Measurements from ENCODE around the gene TTC29. TPM values are rescaled to one million over a fixed set of nuclear protein-coding genes. Genes with fewer than 3 reads are reported as not detected.

TTC29 gene
- total and polyA plus RNA-seq, 2 experiments from 2014 or later, result not detected

- no peak overlapping the region for H3K4me3 ChIP-seq
- no peak for TF ChIP-seq EZH2phosphoT487 (IDR thresholded peaks at IDR 0.05; ENCODE audit: insufficient read depth, low read depth)
- TF ChIP-seq EZH2 (IDR thresholded peaks at IDR 0.05; ENCODE audit: insufficient read depth, poor library complexity, severe bottlenecking), result no peak
- no peaks in the 10 kb centered on the region for H3K36me3 ChIP-seq (ENCODE audit: low read depth)
- 0 out of 2 replicates have a peak, but pooled peaks cover 5% of the 10 kb centered on the region for H3K27me3 ChIP-seq (replicated peaks; ENCODE audit: insufficient read depth)
- no peaks in the 10 kb centered on the region; the same call in 1 of the 2 replicates for H3F3A ChIP-seq (ENCODE audit: insufficient read depth)
- no peak overlapping the region for H3K4me2 ChIP-seq (ENCODE audit: unreplicated experiment)
- no peak overlapping the region for H2AFZ ChIP-seq
- in situ Hi-C loops (cut with MboI), result no loop called here
- no peaks in the 10 kb centered on the region for H3K9me2 ChIP-seq (ENCODE audit: insufficient read depth)
- DNase-seq, result no peak
- no peak overlapping the region for H3K27ac ChIP-seq
- H3K9me3 ChIP-seq (ENCODE audit: low read depth), result no peaks in the 10 kb centered on the region
- no peak overlapping the region for H3K9ac ChIP-seq
- 0 out of 2 replicates have a peak, but pooled peaks cover 3% of the 10 kb centered on the region for H3K4me1 ChIP-seq (ENCODE audit: insufficient read depth)
- H3K79me2 ChIP-seq (ENCODE audit: insufficient read depth), result no peaks in the 10 kb centered on the region
- no peaks in the 10 kb centered on the region for H4K20me1 ChIP-seq (ENCODE audit: insufficient read depth)
- WGBS, 2 experiments (ENCODE audit: low coverage in 1 of 2, low lambda C conversion rate in 2 of 2, missing lambda C conversion rate in 2 of 2), result 83 to 87% methylated on average over 3 of the region's 3 CpGs
Observed at GRCh38 chr4:146943691-146944375, 1.8 kb downstream of the TTC29 start.

DNA sequence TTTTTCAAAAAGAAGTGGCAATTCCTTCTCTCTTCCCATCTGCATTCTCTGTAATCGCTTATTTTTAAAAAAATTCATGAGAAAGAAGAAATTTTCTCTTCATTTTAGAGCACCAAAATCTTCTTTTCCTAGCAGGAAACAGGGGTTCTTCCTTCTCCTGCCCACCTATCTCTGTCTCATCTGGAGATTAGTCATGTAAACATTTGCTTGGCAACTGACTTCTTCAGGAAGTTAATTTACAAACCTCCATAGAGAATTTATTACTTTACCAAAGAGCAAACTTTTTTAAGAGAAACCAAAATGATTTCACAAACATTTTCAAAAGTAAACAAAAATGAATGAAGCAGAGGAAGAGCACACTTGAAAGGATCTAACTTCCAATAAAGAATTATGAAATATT, 13.5 kb downstream of the TTC29 start:
- in situ Hi-C loops (cut with MboI), result no loop called here
- DNase-seq, result peak; percentile 30
- no peaks in the 10 kb centered on the region for H3F3A ChIP-seq (ENCODE audit: insufficient read depth)
- 0 out of 2 replicates have a peak, but pooled peaks cover 7% of the 10 kb centered on the region for H3K4me1 ChIP-seq (ENCODE audit: insufficient read depth)
- 0 out of 2 replicates have a peak overlapping the region, but pooled peaks have one; percentile 7 for H3K9ac ChIP-seq
- no peaks in the 10 kb centered on the region for H3K27me3 ChIP-seq (replicated peaks; ENCODE audit: insufficient read depth)
- no peak for TF ChIP-seq EZH2 (IDR thresholded peaks at IDR 0.05; ENCODE audit: insufficient read depth, poor library complexity, severe bottlenecking)
- H3K4me2 ChIP-seq (ENCODE audit: unreplicated experiment), result peak overlapping the region; percentile 51
- no peak overlapping the region for H3K27ac ChIP-seq
- H3K79me2 ChIP-seq (ENCODE audit: insufficient read depth), result no peaks in the 10 kb centered on the region
- no peaks in the 10 kb centered on the region for H4K20me1 ChIP-seq (ENCODE audit: insufficient read depth)
- no peaks in the 10 kb centered on the region for H3K9me3 ChIP-seq (ENCODE audit: low read depth)
- no peaks in the 10 kb centered on the region for H3K36me3 ChIP-seq (ENCODE audit: low read depth)
- no peaks in the 10 kb centered on the region for H3K9me2 ChIP-seq (ENCODE audit: insufficient read depth)
- peak overlapping the region; percentile 33; the same call in 1 of the 2 replicates for H3K4me3 ChIP-seq
- 4 to 8% methylated on average over 1 of the region's 1 CpG for WGBS, 2 experiments (ENCODE audit: low coverage in 1 of 2, low lambda C conversion rate in 2 of 2, missing lambda C conversion rate in 2 of 2)
- H2AFZ ChIP-seq, result peak overlapping the region; percentile 75

- Histone ChIP-seq H3K27me3 (replicated peaks; ENCODE audit: insufficient read depth) (no peaks in the 10 kb centered on the region), H3K79me2 (ENCODE audit: insufficient read depth) (no peaks in the 10 kb centered on the region), H3K36me3 (ENCODE audit: low read depth) (no peaks in the 10 kb centered on the region), H3K9me3 (ENCODE audit: low read depth) (no peaks in the 10 kb centered on the region), H3K4me3 (no peak overlapping the region), H4K20me1 (ENCODE audit: insufficient read depth) (no peaks in the 10 kb centered on the region), H3K9me2 (ENCODE audit: insufficient read depth) (no peaks in the 10 kb centered on the region), H3F3A (ENCODE audit: insufficient read depth) (no peaks in the 10 kb centered on the region), H3K27ac (no peak overlapping the region), H3K4me2 (ENCODE audit: unreplicated experiment) (no peak overlapping the region), H2AFZ (no peak overlapping the region), H3K4me1 (ENCODE audit: insufficient read depth) (0 out of 2 replicates have a peak, but pooled peaks cover 7% of the 10 kb centered on the region), H3K9ac (no peak overlapping the region)
- no peak for TF ChIP-seq EZH2phosphoT487 (IDR thresholded peaks at IDR 0.05; ENCODE audit: insufficient read depth, low read depth)
- TF ChIP-seq EZH2 (IDR thresholded peaks at IDR 0.05; ENCODE audit: insufficient read depth, poor library complexity, severe bottlenecking), result no peak
- in situ Hi-C loops (cut with MboI), result no loop called here
- WGBS, 2 experiments (ENCODE audit: low coverage in 1 of 2, low lambda C conversion rate in 2 of 2, missing lambda C conversion rate in 2 of 2), result 94 to 96% methylated on average over 2 of the region's 2 CpGs
- no peak for DNase-seq
Observed at GRCh38 chr4:146930673-146931072, 15.0 kb downstream of the TTC29 start.

DNA sequence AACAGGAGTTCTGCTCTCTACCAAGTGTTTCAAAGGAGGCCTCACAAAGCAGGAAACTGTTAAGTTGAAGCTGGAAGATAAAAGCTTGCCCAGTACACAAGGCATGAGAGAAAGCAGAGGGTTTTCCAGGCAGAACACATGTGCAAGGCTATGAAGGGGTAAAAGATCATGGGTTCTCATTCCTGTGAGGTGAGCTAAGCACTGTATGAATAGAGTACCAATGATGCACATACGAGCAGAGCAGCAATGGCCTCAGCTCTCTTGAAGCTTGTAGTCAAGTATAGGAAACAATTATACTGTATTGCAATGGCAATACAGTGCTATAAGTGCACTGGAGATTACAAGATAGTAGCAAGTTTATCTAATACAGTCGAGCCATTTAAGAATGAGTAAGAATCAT, 18.0 kb downstream of the TTC29 start:
- WGBS, 2 experiments (ENCODE audit: low coverage in 1 of 2, low lambda C conversion rate in 2 of 2, missing lambda C conversion rate in 2 of 2), result 36 to 53% methylated on average over 2 of the region's 2 CpGs
- DNase-seq, result no peak
- H3K36me3 ChIP-seq (ENCODE audit: low read depth), result no peaks in the 10 kb centered on the region
- H3K9me2 ChIP-seq (ENCODE audit: insufficient read depth), result no peaks in the 10 kb centered on the region
- H4K20me1 ChIP-seq (ENCODE audit: insufficient read depth), result no peaks in the 10 kb centered on the region
- TF ChIP-seq EZH2phosphoT487 (IDR thresholded peaks at IDR 0.05; ENCODE audit: insufficient read depth, low read depth) (no peak), EZH2 (IDR thresholded peaks at IDR 0.05; ENCODE audit: insufficient read depth, poor library complexity, severe bottlenecking) (no peak)
- H3K4me1 ChIP-seq (ENCODE audit: insufficient read depth), result 0 out of 2 replicates have a peak, but pooled peaks cover 7% of the 10 kb centered on the region
- H2AFZ ChIP-seq, result no peak overlapping the region
- H3K4me3 ChIP-seq, result no peak overlapping the region
- in situ Hi-C loops (cut with MboI), result no loop called here
- no peaks in the 10 kb centered on the region for H3K79me2 ChIP-seq (ENCODE audit: insufficient read depth)
- no peak overlapping the region for H3K4me2 ChIP-seq (ENCODE audit: unreplicated experiment)
- H3F3A ChIP-seq (ENCODE audit: insufficient read depth), result no peaks in the 10 kb centered on the region
- no peaks in the 10 kb centered on the region for H3K27me3 ChIP-seq (replicated peaks; ENCODE audit: insufficient read depth)
- H3K9me3 ChIP-seq (ENCODE audit: low read depth), result no peaks in the 10 kb centered on the region
- no peak overlapping the region for H3K9ac ChIP-seq
- H3K27ac ChIP-seq, result no peak overlapping the region

Measured in GM23248 (cell line).